Uterus (tissue), 2 donors: ENCODE results near the gene MARCHF6.

ENCODE experiments used
- CTCF ChIP-seq, 4 experiments: fragments of 200-600 bp in 2 of 4; fragments of 450-650 bp in 2 of 4; sonication (generic) in 2 of 4; IDR thresholded peaks; one replicate each; pipeline ENCODE4 v1.5.1; 2016 to 2019; ENCODE audit warnings: antibody characterized with exemption in 4 of 4, mild to moderate bottlenecking in 2 of 4, moderate library complexity in 1 of 4
- POLR2A ChIP-seq, 2 donors: fragments of 450-650 bp; IDR thresholded peaks; one replicate each; pipeline ENCODE4 v1.6.1; 2016; ENCODE audit warnings: antibody characterized with exemption in 2 of 2, mild to moderate bottlenecking in 1 of 2, moderate library complexity in 1 of 2

GRCh38 chr5:10333154-10334006 lies 20.1 kb upstream of the MARCHF6 start:
- TF ChIP-seq POLR2A (IDR thresholded peaks at IDR 0.05) (no peak), CTCF (IDR thresholded peaks at IDR 0.05) (peak in 1 of 4 experiments; percentile 34)
